CD1c-positive myeloid dendritic cell (primary cell): Measurements from ENCODE around the gene HOXB4.
"Not testable (repeated sequence)": the region's sequence is repeated elsewhere in the genome, so short reads cannot be mapped to it uniquely, and the experiment has no call there.

ENCODE experiments used
- DNase-seq: peaks from one replicate; pipeline ENCODE4 v3.0.0-alpha.2; 2016; ENCODE audit errors: extremely low spot score

HOXB4 gene

GRCh38 chr17:48546924-48547807 lies 31.0 kb downstream of the HOXB4 start:
- DNase-seq: no peak

- no peak for DNase-seq
These were observed 31.8 kb downstream of the HOXB4 start for GRCh38 chr17:48546137-48546923.

GRCh38 chr17:48545539-48545938 lies 32.6 kb downstream of the HOXB4 start:
- DNase-seq: no peak

GRCh38 chr17:48545022-48545375 lies 33.2 kb downstream of the HOXB4 start, which contains the start of gene HOXB2:
HOXB2 (minus strand) TSS chr17:48545109; CDS start chr17:48544911, 198 bp downstream.
- no peak for DNase-seq

- no peak for DNase-seq
These were observed 33.7 kb downstream of the HOXB4 start for GRCh38 chr17:48544349-48545021.

- DNase-seq: no peak
These were observed 34.2 kb downstream of the HOXB4 start for GRCh38 chr17:48543854-48544348.

- DNase-seq: peak; percentile 37
These were observed 34.9 kb downstream of the HOXB4 start for GRCh38 chr17:48543107-48543853.

GRCh38 chr17:48542698-48543106 lies 35.4 kb downstream of the HOXB4 start:
- DNase-seq: no peak

GRCh38 chr17:48542114-48542656 lies 36.0 kb downstream of the HOXB4 start:
- DNase-seq: no peak

- DNase-seq: peak; percentile 24
These were observed 36.5 kb downstream of the HOXB4 start for GRCh38 chr17:48541577-48542113.

- DNase-seq: no peak
These were observed 37.0 kb downstream of the HOXB4 start for GRCh38 chr17:48541036-48541576.

- DNase-seq: no peak
These were observed 37.9 kb downstream of the HOXB4 start for GRCh38 chr17:48540213-48540612.

GRCh38 chr17:48539177-48539576 lies 39.0 kb downstream of the HOXB4 start:
- no peak for DNase-seq

- no peak for DNase-seq
These were observed 40.8 kb downstream of the HOXB4 start for GRCh38 chr17:48537316-48537715.

- DNase-seq: not testable (repeated sequence)
These were observed 42.2 kb downstream of the HOXB4 start for GRCh38 chr17:48535793-48536559.

GRCh38 chr17:48532261-48532660 lies 45.9 kb downstream of the HOXB4 start:
- no peak for DNase-seq

- no peak for DNase-seq
These were observed 47.3 kb downstream of the HOXB4 start, which contains the start of gene HOXB1 for GRCh38 chr17:48530887-48531272. HOXB1 (minus strand) TSS chr17:48531011; CDS start chr17:48530904, 107 bp downstream.

GRCh38 chr17:48530208-48530886 lies 47.8 kb downstream of the HOXB4 start:
- no peak for DNase-seq

GRCh38 chr17:48529683-48530009 lies 48.5 kb downstream of the HOXB4 start:
- DNase-seq: no peak
